Measurements from ENCODE around the gene TIMP1.

GRCh38 chrX:47597222-47597621 lies 15.0 kb downstream of the TIMP1 start:
- TF ChIP-seq CTCF (conservative IDR thresholded peaks at IDR 0.05; ENCODE audit: low read depth in 2 of 2) (no peak), CREB1 (CRISPR knock-in tag; IDR thresholded peaks at IDR 0.05; ENCODE audit: low read depth) (no peak)
- TF ChIP-seq, protein P1, sequence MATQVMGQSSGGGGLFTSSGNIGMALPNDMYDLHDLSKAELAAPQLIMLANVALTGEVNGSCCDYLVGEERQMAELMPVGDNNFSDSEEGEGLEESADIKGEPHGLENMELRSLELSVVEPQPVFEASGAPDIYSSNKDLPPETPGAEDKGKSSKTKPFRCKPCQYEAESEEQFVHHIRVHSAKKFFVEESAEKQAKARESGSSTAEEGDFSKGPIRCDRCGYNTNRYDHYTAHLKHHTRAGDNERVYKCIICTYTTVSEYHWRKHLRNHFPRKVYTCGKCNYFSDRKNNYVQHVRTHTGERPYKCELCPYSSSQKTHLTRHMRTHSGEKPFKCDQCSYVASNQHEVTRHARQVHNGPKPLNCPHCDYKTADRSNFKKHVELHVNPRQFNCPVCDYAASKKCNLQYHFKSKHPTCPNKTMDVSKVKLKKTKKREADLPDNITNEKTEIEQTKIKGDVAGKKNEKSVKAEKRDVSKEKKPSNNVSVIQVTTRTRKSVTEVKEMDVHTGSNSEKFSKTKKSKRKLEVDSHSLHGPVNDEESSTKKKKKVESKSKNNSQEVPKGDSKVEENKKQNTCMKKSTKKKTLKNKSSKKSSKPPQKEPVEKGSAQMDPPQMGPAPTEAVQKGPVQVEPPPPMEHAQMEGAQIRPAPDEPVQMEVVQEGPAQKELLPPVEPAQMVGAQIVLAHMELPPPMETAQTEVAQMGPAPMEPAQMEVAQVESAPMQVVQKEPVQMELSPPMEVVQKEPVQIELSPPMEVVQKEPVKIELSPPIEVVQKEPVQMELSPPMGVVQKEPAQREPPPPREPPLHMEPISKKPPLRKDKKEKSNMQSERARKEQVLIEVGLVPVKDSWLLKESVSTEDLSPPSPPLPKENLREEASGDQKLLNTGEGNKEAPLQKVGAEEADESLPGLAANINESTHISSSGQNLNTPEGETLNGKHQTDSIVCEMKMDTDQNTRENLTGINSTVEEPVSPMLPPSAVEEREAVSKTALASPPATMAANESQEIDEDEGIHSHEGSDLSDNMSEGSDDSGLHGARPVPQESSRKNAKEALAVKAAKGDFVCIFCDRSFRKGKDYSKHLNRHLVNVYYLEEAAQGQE (IDR thresholded peaks at IDR 0.05; ENCODE audit: unreplicated experiment) = no peak

Data from GM23338 (cell line).